ENCODE data around the gene HAUS1. TPM values are rescaled to one million over a fixed set of nuclear protein-coding genes. Genes with fewer than 3 reads are reported as not detected.

HAUS1 gene
- total RNA-seq, 1 experiment from 2014 or later = 97.4 TPM

DNA sequence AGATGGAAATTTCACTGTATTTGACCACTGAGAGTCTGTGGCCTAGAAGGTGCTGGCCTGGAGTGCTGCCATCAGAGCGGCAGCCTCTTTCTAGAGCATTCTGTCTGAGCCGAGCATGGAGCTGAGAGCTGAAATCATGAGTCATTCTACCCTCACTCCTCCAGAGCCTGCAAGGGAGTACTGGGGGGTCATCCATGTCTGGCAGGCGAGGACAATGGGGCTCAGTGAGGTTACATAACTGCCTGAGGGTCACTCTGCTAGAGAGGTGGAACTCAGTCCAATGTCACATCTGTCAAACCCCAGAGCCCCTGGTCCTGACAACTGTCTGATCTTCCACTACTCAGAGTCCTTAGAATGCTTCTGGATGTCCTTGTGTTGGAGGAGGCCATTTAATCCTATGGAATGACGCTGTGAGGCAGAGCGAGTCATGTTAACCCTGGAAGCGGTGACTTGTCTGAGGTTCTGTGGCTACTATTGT, 65.3 kb downstream of the HAUS1 start:
- Histone ChIP-seq H3K27me3 (replicated peaks) (no peaks in the 10 kb centered on the region), H3K36me3 (peaks cover 6% of the 10 kb centered on the region), H3K9me3 (replicated peaks) (no peaks in the 10 kb centered on the region), H3K27ac (0 out of 2 replicates have a peak overlapping the region, but pooled peaks have one; percentile 17), H3K4me1 (replicated peaks) (peaks cover 12% of the 10 kb centered on the region), H3K4me3 (no peak overlapping the region)
- peak; percentile 63 to 67 for DNase-seq (ENCODE audit: low read depth in 1 of 2, low spot score in 2 of 2)

DNA sequence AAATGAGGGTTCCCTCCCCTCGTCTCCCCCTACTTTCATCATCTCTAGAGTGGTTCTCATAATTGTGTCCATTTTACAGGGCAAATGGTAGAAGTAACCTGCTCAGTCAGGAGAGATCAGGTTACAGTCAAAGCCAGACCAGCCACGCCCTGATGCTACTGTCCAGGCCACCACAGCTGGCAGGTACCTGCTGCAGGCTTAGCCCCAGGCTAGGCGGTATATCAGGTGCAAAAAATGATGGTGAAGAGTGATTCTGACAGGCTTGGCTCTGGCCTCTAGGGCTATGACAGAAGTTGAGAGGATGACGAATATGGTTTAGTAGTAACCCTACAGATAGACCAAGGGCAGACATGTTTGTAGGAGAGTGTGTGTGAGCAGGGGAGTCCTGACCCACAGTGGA, 67.1 kb downstream of the HAUS1 start:
- Histone ChIP-seq H3K27ac (no peak overlapping the region), H3K9me3 (replicated peaks) (no peaks in the 10 kb centered on the region), H3K4me1 (replicated peaks) (peaks cover 15% of the 10 kb centered on the region), H3K27me3 (replicated peaks) (no peaks in the 10 kb centered on the region), H3K4me3 (no peak overlapping the region), H3K36me3 (peaks cover 8% of the 10 kb centered on the region)
- DNase-seq (ENCODE audit: low read depth in 1 of 2, low spot score in 2 of 2) = no peak

DNA sequence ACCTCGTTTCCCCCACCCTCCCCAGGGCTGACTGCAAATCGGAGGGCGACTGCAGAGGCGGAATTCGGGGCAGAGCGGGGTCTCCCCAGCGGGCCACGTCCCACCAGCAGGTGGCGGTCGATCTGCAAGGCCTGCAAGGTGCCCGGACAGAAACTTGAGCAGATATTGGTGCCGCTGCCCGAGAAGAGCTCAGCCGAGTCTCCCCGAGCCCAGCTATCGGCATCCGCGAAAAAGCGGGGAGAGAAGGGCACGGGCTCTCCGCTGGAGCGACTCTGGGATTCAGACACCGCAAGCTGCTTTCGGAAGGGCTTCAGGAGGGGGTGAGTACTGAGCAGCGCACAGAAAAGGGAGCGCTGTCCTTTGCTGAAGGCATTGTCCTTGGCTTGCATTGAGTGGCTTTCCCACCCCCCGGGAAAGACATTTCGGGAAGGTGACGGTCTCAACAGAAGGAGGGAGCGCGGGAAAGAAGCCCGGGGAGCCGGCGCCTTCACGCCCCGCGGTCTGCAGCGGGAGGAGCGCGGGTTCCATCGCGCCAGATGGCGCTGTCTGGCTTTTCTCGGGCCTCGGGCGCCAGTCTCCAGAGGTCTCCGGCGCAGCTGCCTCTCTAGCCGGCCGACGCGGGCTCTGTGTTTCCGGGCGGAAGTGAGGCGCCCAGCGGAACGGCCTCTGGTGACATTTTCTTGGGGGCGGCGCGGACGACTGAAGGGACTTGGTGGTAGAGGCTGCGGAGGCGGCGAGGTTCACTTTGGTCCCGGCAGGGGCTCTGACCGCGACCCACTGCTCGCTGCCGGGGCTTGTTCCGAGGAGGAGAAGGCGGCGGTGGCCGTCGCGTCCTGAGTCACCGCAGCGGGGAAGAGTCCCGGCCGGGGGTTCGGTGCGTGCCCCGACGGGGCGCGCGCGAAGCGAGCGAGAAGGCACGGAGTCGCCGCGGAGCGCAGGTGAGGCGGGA, 69.5 kb downstream of the HAUS1 start:
- Histone ChIP-seq H3K4me1 (replicated peaks) (peaks cover 15% of the 10 kb centered on the region), H3K4me3 (peak overlapping the region; percentile 80), H3K27ac (peak overlapping the region; percentile 48), H3K9me3 (replicated peaks) (no peaks in the 10 kb centered on the region), H3K36me3 (peaks cover 8% of the 10 kb centered on the region), H3K27me3 (replicated peaks) (no peaks in the 10 kb centered on the region)
- peak; percentile 90 to 94 for DNase-seq (ENCODE audit: low read depth in 1 of 2, low spot score in 2 of 2)

GRCh38 chr18:46174342-46175041, 70.3 kb downstream of the HAUS1 start:
- peak; percentile 45 to 50 for DNase-seq (ENCODE audit: low read depth in 1 of 2, low spot score in 2 of 2)
- H3K4me3 ChIP-seq = peak overlapping the region; percentile 80
- H3K27me3 ChIP-seq (replicated peaks) = no peaks in the 10 kb centered on the region
- peaks cover 8% of the 10 kb centered on the region for H3K4me1 ChIP-seq (replicated peaks)
- H3K9me3 ChIP-seq (replicated peaks) = no peaks in the 10 kb centered on the region
- peak overlapping the region; percentile 48 for H3K27ac ChIP-seq
- H3K36me3 ChIP-seq = peaks cover 8% of the 10 kb centered on the region

DNA sequence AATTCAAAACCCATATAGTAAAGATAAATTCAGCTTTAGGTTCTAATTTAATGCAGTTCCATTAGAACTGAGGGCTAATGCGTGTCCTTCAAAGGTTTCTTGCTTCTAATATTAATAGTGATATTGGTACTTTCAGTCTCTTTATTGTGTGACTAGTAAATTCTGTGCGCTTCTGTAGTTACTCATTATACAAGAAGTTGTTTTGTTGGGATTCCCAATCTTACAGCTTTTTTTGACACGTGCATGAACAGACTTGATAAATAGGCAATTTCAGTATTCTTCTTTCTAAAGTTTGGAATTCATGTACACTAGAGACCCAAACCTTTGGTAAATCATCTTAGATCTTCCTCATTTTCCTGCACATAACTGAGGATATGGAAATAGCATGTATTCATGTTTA, 71.8 kb downstream of the HAUS1 start:
- H3K4me3 ChIP-seq = no peak overlapping the region
- H3K4me1 ChIP-seq (replicated peaks) = 0 out of 2 replicates have a peak, but pooled peaks cover 3% of the 10 kb centered on the region
- no peak overlapping the region for H3K27ac ChIP-seq
- peaks cover 11% of the 10 kb centered on the region for H3K36me3 ChIP-seq
- no peaks in the 10 kb centered on the region for H3K9me3 ChIP-seq (replicated peaks)
- DNase-seq (ENCODE audit: low read depth in 1 of 2, low spot score in 2 of 2) = no peak
- H3K27me3 ChIP-seq (replicated peaks) = no peaks in the 10 kb centered on the region

Other genes with a start within 250 kb of the HAUS1 start
- gene EPG5, start 137.1 kb upstream of the HAUS1 start, total RNA-seq (2014; rRNA removed; shearing (Covaris generic)) = 9.4 and 14.8 TPM in 2 replicates
- gene PSTPIP2, start 32.1 kb upstream of the HAUS1 start, total RNA-seq (2014; rRNA removed; shearing (Covaris generic)) = 4.0 and 6.8 TPM in 2 replicates
- 680 and 776 TPM in 2 replicates for gene ATP5F1A, start 6.1 kb upstream of the HAUS1 start, total RNA-seq (2014; rRNA removed; shearing (Covaris generic))